Cerebellar cortex (tissue), 1 donor: Measurements from ENCODE around the gene SCML1.

ENCODE experiments used
- DNase-seq: peaks from one replicate; pipeline ENCODE4 v3.0.0-alpha.2; 2015; ENCODE audit warnings: low spot score

SCML1 gene, protein sequence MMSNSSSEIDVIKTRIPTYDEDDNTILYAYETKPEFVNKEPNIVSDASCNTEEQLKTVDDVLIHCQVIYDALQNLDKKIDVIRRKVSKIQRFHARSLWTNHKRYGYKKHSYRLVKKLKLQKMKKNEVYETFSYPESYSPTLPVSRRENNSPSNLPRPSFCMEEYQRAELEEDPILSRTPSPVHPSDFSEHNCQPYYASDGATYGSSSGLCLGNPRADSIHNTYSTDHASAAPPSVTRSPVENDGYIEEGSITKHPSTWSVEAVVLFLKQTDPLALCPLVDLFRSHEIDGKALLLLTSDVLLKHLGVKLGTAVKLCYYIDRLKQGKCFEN

DNA sequence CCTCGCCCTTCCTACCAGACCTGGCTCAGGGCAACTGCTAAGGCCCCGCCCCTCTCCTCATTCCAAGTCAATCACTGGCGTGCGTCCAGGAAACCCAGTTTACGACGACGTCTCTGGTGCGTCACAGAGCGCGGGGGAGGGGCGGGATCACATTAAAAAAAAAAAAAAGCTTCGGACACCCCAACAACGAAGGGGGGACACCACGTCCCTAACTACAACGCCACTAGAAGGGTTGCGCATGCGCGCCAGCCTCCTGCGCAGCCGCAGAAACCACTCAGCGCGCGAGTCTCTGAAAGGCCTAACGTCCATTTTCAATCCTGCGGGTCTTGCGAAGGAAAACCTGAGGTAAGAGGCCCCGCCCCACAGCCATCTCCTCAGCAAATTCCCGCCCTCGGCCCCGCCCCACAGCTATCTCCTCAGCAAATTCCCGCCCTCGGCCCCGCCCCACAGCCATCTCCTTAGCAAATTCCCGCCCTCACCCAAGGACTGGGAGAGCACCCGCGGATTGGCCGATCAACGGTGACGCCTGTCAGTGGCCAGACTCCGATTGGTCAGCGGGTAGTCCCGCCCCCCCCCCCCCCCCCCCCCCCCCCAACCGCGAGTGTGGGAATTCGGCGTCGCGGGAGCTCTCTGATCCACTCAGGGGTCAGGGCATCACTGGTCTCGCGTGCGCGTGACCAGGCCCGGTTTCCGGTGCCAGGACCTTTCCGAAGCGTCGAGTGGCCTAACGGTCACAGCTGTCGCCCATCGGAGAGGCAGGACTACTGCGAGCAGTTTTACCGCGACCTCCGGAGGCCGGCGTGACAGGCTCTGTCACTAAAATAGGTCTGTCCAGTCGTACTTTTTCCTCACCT lies at the start of gene SCML1:
TSS of gene SCML1 (plus strand) at position 638 of the 854 bp plus-strand sequence. CDS start 6,694 bp downstream, outside the sequence.
- DNase-seq: peak; percentile 96

DNA sequence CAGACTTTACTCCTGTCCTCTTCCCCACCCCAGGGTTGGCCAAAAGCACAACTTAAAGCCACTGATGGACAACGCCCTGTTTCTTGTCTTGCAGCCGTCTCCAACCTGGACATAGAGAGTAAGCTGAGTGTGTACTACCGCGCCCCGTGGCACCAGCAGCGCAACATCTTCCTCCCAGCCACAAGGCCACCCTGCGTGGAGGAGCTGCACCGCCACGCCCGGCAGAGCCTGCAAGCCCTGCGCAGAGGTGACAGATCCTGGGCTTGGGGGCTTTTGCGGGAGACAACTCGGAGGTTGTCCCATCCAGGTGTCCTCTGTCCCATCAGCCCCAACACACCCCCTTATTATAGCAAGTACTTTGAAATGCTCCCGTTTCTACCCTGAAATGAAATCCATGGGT lies 49.6 kb upstream of the SCML1 start:
- no peak for DNase-seq

DNA sequence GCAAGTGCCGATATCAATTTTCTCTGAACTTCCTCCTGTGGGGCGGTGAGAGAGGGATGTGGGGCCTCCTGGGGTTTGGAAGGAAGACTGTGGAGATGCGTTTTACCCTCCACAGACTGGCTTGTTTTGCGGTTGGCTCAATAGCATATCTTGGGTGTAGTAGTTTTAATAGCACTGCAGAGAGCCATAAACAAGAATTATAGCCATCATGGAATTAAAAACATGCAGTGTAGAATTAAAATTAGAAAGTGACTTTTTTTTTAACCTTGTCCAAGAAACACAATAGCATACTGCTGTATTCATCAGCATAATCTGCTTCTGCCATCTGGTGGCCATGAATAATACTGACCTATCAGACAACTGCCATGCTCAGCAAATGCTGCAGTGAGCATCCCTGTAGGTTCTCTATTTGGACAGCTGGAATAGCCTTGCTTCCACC lies 47.3 kb upstream of the SCML1 start:
- peak; percentile 65 for DNase-seq

DNA sequence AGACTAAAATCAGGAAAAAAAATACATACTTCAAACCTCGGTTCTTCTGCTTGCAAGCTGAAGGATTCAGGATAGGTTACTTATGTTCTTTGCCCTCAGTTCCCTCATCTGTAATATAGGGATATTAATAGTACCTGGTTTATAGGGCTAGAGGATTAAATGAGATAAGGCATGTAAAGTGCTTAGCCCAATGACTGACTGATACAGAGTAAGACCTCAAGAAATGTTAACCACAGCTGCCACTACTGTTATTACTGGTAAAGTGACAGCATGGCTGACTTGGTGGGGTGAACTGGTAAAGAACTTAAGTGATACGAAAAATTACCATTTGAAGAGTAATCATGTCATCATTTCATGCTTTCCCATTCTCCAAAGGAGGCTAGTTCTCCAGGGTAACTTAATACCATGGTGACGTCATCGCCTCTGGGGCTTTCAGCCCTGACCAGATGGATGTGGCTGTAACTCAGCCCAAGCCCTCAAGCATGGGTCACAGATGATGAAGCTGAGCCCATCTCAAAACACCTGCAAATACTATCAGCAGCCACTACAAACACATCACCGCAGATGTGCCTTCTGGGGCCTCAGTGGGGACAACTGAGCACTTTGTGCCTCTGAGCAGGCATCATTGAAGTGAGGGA lies 44.5 kb upstream of the SCML1 start:
- DNase-seq: no peak

DNA sequence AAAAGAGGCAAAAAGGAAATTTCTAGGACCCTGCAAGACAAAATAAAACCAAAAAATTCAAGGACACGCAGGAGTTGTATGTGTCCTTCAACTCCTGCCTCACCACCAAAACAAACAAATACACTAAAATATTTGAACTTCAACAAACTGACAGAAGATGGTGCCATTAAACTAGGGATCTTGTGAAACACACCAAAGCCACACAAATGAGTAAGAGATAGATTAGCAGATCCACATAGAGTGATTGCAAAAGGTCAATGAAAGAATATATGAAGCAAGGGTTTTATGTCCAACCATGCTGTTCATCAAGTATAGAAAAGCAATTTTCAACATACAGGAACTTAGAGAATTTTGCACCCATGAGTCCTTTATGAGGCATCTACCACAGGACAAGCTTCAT lies 40.1 kb upstream of the SCML1 start:
- DNase-seq: peak; percentile 6

DNA sequence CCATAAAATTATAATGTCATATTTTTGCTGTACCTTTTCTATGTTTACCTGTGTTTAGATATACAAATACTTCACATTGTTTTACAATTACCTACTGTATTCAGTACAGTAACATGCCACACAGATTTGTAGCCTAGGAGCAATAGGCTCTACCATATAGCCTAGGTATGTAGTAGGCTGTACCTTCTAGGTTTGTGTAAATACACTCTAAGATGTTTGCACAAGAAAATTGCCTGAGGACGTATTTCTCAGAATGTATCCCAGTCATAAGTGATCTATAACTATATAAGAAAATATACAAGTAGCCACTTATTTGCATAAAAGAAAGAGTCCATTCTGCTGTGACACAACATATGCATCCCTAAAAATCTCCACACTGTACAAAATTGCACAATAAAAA lies 36.3 kb upstream of the SCML1 start:
- DNase-seq: no peak

DNA sequence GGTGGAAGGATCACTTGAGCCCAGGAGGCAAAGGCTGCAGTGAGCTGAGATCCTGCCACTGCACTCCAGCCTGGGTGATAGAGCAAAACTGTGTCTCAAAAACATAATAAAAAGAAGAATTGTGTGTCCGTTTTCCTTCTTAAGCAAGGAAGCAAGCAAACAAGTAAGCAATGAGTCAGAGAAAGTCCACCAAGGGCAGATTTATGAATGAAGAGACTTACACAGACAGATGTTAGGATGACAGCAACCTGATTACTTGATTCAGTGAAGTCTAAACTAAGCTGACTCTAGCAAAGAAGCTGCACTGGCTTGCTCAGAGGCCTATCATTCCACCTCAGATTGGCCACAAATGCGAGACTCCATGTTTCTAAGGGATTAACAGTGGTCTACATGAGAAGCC lies 34.1 kb upstream of the SCML1 start:
- no peak for DNase-seq

DNA sequence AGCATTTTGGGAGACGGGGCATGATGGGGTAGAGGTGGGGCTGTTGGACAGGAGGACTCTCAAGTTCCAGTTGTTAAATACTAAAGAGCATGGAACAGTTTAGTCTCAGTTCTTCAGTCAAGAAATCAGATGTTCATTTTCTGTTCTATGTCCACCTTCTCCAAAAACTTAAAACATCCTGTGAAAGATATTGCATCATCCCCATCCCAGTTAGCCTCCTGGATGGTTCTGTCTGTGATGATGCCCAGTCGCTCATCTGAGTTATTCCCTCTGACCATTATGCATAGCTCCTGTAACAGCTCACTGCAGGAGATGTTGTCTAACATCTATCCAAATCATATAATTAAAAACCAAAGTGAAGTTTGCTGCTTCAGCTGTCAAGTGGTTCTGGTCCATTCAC lies 32.1 kb upstream of the SCML1 start:
- DNase-seq: no peak

DNA sequence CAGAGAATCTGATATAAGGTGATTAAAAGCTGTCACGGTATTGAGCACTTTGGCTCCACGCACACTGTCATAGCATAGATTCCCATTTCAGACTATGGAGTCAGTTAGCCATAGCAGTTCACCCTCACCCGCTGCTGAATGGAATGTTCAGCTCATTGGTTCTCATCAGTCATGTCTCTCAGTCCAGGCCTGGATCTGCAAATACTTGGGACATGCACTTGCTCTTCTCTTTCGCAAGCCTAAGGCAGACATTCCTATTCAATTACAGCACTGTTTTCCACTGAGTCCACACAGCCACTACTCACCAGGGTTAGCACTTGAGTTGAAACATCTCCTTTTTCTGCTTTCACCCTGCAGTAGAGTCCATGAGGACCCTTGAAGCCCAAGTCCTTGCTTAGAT lies 30.6 kb upstream of the SCML1 start:
- no peak for DNase-seq

DNA sequence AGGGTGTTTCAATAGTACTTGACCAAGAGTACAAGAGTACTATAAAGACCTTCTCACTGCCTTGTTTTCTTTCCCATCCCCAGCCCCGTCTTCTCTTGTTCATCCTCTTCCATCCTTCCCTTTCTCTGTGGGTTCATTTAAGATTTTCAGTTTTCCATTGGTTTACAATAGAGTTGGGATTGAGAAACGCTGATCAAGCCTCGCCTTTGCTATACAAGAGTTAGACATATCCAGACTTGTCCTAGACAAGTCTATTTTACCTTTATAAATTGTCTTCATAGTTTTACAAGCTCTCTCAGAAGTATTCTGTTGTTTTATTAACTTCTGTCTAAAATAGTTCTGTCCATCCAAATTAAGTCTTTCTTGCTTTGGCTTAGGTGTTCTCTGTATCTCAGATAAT lies 29.6 kb upstream of the SCML1 start:
- DNase-seq: no peak

DNA sequence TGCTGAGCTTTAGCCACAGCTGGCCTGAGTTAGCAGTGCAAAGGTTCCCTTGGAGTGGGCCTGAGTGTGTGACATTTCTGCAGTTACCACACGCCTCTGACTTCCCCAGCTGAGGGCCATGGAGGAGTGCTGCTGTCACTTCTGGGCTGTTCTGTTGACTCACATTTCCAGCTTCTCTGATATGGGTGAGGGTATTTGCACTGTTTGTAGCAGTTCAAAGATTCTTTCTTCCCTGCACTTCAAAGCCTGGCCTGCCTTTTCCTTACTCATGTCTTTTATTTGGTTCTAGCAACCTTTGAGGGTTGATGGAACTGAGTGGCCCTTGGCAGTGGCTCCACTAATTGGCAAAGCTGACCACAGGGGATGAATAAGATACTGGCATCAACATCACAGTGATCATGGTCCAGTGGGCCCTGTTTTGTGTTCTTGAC lies 26.4 kb upstream of the SCML1 start:
- DNase-seq: no peak

DNA sequence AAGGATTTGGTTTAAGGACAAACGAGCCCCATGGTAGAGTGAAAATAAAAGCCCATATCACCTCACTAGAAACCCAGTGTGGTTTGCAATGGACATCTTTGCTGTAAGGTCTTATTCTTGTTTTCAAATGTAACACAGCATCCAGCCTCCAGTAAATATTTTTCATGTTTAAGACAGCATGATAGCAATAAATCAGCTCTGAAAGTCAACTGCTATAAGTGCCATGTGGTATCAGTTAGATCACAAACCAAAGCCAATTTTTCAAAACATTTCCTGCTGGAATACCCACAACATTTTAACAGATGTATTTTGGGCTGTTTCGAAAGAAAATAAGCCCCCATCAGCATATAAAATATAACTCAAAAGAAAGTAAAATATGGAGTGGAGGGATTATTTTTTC lies 24.0 kb upstream of the SCML1 start:
- no peak for DNase-seq

DNA sequence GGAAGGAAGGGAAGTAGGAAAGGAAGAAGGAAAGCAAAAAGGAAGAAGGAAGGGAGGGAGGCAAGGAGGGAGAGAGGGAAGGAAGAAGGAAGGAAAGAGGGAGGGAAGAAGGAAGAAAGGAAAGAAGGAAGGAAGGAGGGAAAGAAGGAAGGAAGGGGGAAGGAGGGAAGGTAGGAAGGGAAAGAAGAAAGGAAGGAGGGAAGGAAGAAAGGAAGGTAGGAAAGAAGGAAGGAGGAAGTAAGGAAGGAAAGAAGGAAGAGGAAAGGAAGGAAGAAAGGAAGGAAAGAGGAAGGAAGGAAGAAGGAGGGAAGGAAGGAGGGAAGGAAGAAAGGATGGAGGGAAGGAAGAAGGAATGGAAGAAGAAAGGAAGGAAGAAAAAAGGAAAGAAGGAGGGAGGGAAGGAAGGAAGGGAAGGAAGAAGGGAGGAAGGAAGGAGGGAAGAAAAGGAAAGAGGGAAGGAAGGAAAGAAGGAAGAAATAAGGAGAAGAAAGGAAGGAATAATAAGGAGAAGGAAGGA lies 18.6 kb upstream of the SCML1 start:
- no peak for DNase-seq

DNA sequence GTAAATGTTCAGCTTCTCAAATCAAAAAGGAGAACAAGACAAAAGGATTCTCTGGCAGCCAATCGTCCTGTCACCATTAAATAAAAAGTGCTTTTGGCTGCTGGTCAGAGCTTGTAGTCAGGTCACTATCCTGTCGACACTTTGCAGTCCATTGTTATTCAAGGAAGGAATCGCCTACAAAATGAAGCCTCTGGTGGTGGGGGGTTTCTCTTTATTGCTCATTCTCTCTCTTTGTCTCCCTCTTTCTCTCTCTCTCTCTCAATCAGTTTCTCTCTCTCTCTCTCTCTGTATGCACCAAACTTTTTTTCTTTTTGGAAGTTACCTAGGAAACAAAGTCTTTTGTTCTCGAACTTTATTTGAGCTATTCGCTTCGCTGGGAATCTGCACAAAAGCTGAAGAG lies 17.6 kb upstream of the SCML1 start:
- no peak for DNase-seq

DNA sequence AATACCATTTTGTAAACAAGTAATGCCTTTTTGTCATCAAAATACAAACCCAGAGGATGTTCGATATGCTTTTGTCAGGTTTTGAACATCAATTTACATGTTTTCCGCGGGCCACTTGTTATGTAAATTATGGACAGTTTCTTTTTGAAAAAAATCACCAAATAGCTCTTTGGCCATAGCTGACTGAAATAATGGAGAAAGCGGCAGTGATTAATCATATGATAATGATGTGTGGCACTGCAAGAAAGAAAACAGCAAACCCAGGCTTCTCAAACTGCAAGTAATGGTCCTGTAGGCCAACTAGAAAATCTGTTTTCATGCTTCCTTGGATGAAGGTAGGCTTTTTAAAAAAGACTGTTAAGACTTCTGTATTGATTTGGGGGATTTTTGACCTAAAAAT lies 15.6 kb upstream of the SCML1 start:
- DNase-seq: no peak

DNA sequence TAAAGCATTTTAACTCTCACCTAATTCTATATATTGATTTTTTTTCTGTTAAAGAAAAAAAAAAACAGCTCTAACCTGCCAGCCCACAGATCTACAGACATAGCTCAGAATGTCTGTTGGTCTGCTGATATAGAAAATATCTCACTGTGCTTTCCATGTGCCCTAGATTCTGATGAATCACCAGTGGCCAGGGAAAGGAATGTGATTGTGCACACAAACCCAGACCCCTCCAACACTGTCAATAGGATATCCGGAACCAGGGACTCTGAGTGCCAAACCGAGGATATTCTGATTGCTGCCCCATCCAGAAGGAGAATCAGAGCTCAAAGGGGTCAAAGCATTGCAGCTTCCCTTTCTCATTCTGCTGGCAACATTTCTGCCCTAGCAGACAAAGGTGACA lies 12.1 kb upstream of the SCML1 start:
- no peak for DNase-seq

DNA sequence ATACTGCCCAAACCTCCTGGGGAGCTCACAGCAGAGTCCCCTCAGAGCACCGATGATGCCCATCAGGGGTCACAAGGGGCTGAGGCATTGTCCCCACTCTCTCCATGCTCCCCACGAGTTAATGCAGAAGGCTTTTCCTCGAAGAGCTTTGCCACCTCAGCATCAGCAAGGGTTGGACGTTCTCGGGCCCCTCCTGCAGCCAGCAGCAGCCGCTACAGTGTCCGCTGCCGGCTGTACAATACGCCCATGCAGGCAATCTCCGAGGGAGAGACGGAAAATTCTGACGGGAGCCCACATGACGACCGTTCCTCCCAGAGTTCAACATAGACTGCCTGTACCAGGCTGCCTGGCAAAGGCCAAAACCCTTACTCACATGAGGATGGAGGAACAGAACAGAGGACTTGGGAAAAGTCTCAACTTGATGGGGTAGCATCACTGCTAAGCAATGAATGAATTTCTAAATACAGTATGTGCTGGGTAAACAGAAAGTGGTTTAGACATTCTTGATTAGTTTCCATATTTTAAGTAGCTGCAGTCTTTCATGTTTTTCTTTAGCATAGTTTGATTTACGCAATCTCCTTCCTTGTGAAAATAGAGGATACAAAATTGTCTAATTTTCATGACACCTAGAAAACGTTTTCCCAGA lies 5.0 kb upstream of the SCML1 start:
- DNase-seq: no peak

DNA sequence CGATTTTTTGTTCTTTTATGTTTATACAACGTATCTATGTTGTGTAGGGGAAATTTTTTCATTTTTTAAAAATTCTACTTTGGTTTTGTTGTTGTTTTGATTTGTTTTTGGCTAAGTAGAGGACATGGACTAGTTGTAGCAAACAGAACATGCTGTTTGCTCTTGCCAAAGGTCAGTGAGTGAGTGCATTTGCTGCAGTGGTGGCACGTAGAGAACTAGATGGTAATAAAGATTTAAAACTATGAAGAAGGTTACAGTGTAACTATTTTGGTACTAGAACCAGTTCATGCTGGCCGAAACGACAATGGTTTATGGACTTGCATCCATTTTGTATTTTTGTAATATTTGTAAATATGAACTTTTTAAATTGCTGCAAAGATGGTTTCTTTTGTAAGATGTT lies 1.9 kb upstream of the SCML1 start:
- DNase-seq: peak; percentile 1

DNA sequence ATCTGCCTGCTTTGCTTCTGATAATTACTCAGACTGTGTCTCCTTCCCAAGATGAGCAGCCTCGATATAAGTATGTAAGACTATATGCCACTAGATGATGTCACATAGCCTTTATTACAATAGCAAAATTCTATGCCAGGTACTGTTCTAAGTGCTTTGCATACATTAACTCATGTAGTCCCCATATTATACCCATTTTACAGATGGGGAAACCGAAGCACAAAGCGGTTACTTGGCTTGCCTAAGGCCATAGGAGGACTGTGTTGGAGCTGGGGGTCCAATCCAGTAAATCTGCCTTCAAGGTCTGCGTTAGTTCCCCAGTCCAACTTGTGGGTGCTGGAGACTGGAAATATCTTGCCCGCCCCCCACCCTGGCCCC lies 826 bp upstream of the SCML1 start:
- no peak for DNase-seq

DNA sequence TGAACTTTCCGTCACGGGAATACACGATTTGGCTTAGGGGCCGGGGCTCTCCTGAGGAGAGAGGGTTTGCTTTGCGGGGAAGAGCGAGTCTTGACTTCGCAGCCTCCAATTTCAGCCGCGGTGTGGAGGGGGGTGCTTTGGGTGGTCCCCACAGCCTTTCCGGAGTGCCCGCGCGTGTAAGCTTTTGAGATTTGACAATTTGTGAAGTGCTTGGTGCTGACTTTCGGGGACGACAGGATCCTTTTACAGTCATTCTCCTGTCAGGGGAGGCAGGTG lies 355 bp downstream of the SCML1 start:
- DNase-seq: no peak

DNA sequence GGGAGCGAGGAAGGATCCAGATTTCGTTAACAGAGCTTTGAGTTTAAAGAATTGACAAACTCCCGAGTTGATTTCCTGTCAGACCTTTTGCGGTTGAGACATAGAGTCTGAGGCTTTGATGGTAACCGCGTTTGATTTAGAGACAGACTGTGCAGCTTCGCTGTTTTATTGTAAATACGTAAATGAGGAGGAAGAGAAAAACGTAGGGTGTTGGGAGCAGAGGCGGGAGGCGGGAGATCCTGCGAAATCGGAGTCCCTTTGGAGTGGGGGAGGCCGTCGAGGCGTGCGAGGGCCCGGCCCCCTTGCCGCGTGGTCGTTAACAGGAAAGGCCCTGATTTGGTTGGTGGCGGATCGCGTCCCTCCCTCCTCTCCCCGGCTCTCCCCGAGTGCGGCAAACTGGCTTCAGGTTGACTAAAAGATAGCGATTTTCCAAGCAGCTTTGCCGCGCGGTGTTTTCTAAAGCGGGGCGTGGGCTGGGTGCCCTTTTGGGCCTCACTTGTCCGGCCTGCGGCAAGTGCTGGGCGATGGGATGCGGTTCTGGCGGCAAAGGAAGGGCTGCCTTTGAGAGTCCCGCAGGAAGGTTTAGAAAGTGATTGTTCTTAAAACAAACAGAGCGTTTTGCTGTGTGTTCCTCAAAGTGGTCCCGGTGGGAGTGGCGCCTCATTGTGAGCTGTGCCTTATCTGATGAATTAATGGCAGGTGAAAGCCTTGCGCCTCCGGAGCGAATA lies 857 bp downstream of the SCML1 start:
- DNase-seq: peak; percentile 10
